GM12878 (cell line): ENCODE results near the gene ZNF662.

ENCODE experiments used
- BACH1 ChIP-seq: fragments of 450-650 bp; IDR thresholded peaks from 2 replicates; pipeline ENCODE4 v1.6.1; 2017; ENCODE audit warnings: mild to moderate bottlenecking, borderline replicate concordance
- CBX3 ChIP-seq: fragments of 200-600 bp; sonication (generic); IDR thresholded peaks from 2 replicates; pipeline ENCODE4 v1.6.1; 2016; ENCODE audit warnings: low read depth, borderline replicate concordance
- CEBPB ChIP-seq, 2 experiments: fragments of 150-350 bp in 1 of 2; IDR thresholded peaks; 2 replicates each; pipeline ENCODE4 v1.6.1; 2012 to 2014; ENCODE audit warnings: low read depth in 2 of 2, low read length in 2 of 2, borderline replicate concordance in 1 of 2, inconsistent platforms in 1 of 2
- CREB1 ChIP-seq: IDR thresholded peaks from 2 replicates; pipeline ENCODE4 v1.6.1; 2012; ENCODE audit warnings: low read depth, mild to moderate bottlenecking, inconsistent platforms
- CTCF ChIP-seq, 3 experiments: IDR thresholded peaks in 2 of 3; conservative IDR thresholded peaks in 1 of 3; 2 replicates each; pipeline ENCODE4 v1.5.1; 2011; ENCODE audit warnings: low read depth in 3 of 3, low read length in 3 of 3, mild to moderate bottlenecking in 3 of 3, control low read depth in 2 of 3, moderate library complexity in 2 of 3, inconsistent platforms in 1 of 3, mixed read lengths in 1 of 3; ENCODE audit not compliant: control insufficient read depth in 2 of 3, insufficient read depth in 1 of 3; ENCODE audit errors: extremely low read depth in 1 of 3
- ETV6 ChIP-seq, 2 experiments: fragments of 450-650 bp in 1 of 2; IDR thresholded peaks in 1 of 2; conservative IDR thresholded peaks in 1 of 2; 2 replicates each; pipeline ENCODE4 v1.6.1; 2014; ENCODE audit warnings: antibody characterized with exemption in 1 of 2, borderline replicate concordance in 1 of 2, low read depth in 1 of 2, mild to moderate bottlenecking in 1 of 2, moderate library complexity in 1 of 2
- JUNB ChIP-seq: IDR thresholded peaks from 2 replicates; pipeline ENCODE4 v1.6.1; 2016; ENCODE audit warnings: antibody characterized with exemption, mild to moderate bottlenecking
- MTA2 ChIP-seq: fragments of 450-650 bp; IDR thresholded peaks from 2 replicates; pipeline ENCODE4 v1.6.1; 2016; ENCODE audit warnings: low read depth, mild to moderate bottlenecking, moderate library complexity
- NR2C1 ChIP-seq: fragments of 450-650 bp; IDR thresholded peaks from 2 replicates; pipeline ENCODE4 v1.6.1; 2017; ENCODE audit warnings: antibody characterized with exemption, mild to moderate bottlenecking, moderate library complexity
- POLR2A ChIP-seq: IDR thresholded peaks from 2 replicates; pipeline ENCODE4 v1.6.1; 2011; ENCODE audit warnings: low read depth, mild to moderate bottlenecking, low read length
- POLR2AphosphoS5 ChIP-seq: IDR thresholded peaks from 2 replicates; pipeline ENCODE4 v1.6.1; 2011; ENCODE audit warnings: mild to moderate bottlenecking, low read length, inconsistent platforms
- RAD21 ChIP-seq: IDR thresholded peaks from 2 replicates; pipeline ENCODE4 v1.6.1; 2011; ENCODE audit warnings: mild to moderate bottlenecking, low read depth, low read length, moderate library complexity; ENCODE audit not compliant: insufficient read depth
- SUPT20H ChIP-seq: IDR thresholded peaks from 2 replicates; pipeline ENCODE4 v1.6.1; 2011; ENCODE audit warnings: low read depth, mild to moderate bottlenecking, low read length, moderate library complexity, borderline replicate concordance; ENCODE audit not compliant: control insufficient read depth
- ZBTB11 ChIP-seq: fragments of 450-650 bp; formaldehyde crosslinking; IDR thresholded peaks from 2 replicates; pipeline ENCODE4 v1.5.0; 2022; ENCODE audit warnings: mild to moderate bottlenecking, missing genetic modification characterization

GRCh38 chr3:42887084-42887483, 18.9 kb upstream of the ZNF662 start:
- TF ChIP-seq BACH1: no peak
- TF ChIP-seq MTA2: no peak
- no peak for TF ChIP-seq SUPT20H
- TF ChIP-seq POLR2A: no peak
- TF ChIP-seq CTCF (IDR thresholded peaks at IDR 0.05 in 2 of 3, conservative IDR thresholded peaks at IDR 0.05 in 1 of 3; ENCODE audit: control insufficient read depth in 2 of 3, extremely low read depth in 1 of 3, insufficient read depth in 1 of 3, low read depth in 3 of 3, low read length in 3 of 3): no peak
- TF ChIP-seq RAD21: no peak
- TF ChIP-seq CEBPB (IDR thresholded peaks at IDR 0.05; ENCODE audit: borderline replicate concordance in 1 of 2, low read depth in 2 of 2, low read length in 2 of 2): no peak
- TF ChIP-seq CBX3: no peak
- no peak for TF ChIP-seq JUNB
- TF ChIP-seq CREB1: no peak
- no peak for TF ChIP-seq ETV6 (conservative IDR thresholded peaks at IDR 0.05 in 1 of 2, IDR thresholded peaks at IDR 0.05 in 1 of 2; ENCODE audit: borderline replicate concordance in 1 of 2, low read depth in 1 of 2)
- TF ChIP-seq POLR2AphosphoS5: no peak
- TF ChIP-seq ZBTB11 (CRISPR knock-in tag): no peak
- TF ChIP-seq NR2C1: no peak
